Pericardium fibroblast (primary cell): ENCODE measurements around the gene MUC15. TPM values are rescaled to one million over a fixed set of nuclear protein-coding genes. Genes with fewer than 3 reads are reported as not detected.

ENCODE experiments used
- total RNA-seq: library from RNA; depleted of rRNA; stranded (reverse); fragments of >200 nt; gene quantifications from 2 replicates; pipeline ENCODE4 v1.2.3, GENCODE V29; 2015

The MUC15 gene
- not detected in 2 replicates for total RNA-seq

GRCh38 chr11:26571861-26572654 is at the start of gene MUC15:
TSS of gene MUC15 (minus strand) at chr11:26572263. CDS start at chr11:26567094, 5,169 bp downstream.

Other genes starting within 250 kb of the MUC15 start
- gene ANO3, start 240.1 kb downstream of the MUC15 start, total RNA-seq: 0.34 and 0.58 TPM in 2 replicates
- gene SLC5A12, start 149.8 kb upstream of the MUC15 start, total RNA-seq: not detected in 2 replicates